B cell (primary cell): ENCODE results near the gene GTPBP6. TPM values are rescaled to one million over a fixed set of nuclear protein-coding genes. Genes with fewer than 3 reads are reported as not detected.

Experiments
- ATAC-seq: fragments of 200-7000 bp; cut with Tn5 transposase; one replicate; pipeline ENCODE4 v1.10.0; 2021; ENCODE audit warnings: low read depth, mild to moderate bottlenecking, moderate number of reproducible peaks, moderate library complexity
- CTCF ChIA-PET: fragments of 350-600 bp; sonication (Branson Sonifier 250); formaldehyde crosslinking; loops from one replicate; lab custom pipeline; 2021; ENCODE audit warnings: antibody characterized with exemption, inconsistent platforms; lab: Charles Lee
- POLR2A ChIA-PET: fragments of 350-600 bp; sonication (Branson Sonifier 250); formaldehyde crosslinking; loops from one replicate; lab custom pipeline; 2021; ENCODE audit warnings: antibody characterized with exemption; lab: Charles Lee
- DNase-seq: peaks from one replicate; pipeline ENCODE4 v3.0.0; 2013
- H2AFZ ChIP-seq: 2 replicates; pipeline ENCODE4 v1.6.1; 2012; ENCODE audit warnings: mild to moderate bottlenecking, low read depth, low read length; ENCODE audit not compliant: insufficient read depth, poor library complexity, severe bottlenecking
- H3K27ac ChIP-seq, 2 donors: 1 replicate in 1 of 2; 2 replicates in 1 of 2; pipeline ENCODE4 v1.5.1; 2012 to 2013; ENCODE audit warnings: low read length in 2 of 2, mild to moderate bottlenecking in 2 of 2, moderate library complexity in 1 of 2
- H3K27me3 ChIP-seq, 4 experiments: fragments of 200-600 bp in 1 of 4; sonication (generic) in 1 of 4; replicated peaks in 1 of 4; 1 replicate in 2 of 4; 2 replicates in 2 of 4; pipeline versions ENCODE4 v1.6.1 to v1.7.0; 2013 to 2016; ENCODE audit warnings: low read length in 3 of 4, mild to moderate bottlenecking in 2 of 4, mixed read lengths in 1 of 4, moderate library complexity in 1 of 4; ENCODE audit not compliant: insufficient read depth in 4 of 4, control insufficient read depth in 3 of 4; ENCODE audit errors: control extremely low read depth in 1 of 4
- H3K36me3 ChIP-seq, 2 experiments: replicated peaks in 1 of 2; 1 replicate in 1 of 2; 2 replicates in 1 of 2; pipeline versions ENCODE4 v1.6.1 to v1.7.1; 2013; ENCODE audit warnings: low read length in 1 of 2; ENCODE audit not compliant: insufficient read depth in 2 of 2, control insufficient read depth in 1 of 2; ENCODE audit errors: control extremely low read depth in 1 of 2, extremely low read depth in 1 of 2
- H3K4me1 ChIP-seq, 2 donors: fragments of 200-600 bp in 1 of 2; sonication (generic) in 1 of 2; 1 replicate in 1 of 2; 2 replicates in 1 of 2; pipeline versions ENCODE4 v1.5.1 to v1.6.1; 2013 to 2017; ENCODE audit warnings: low read length in 2 of 2; ENCODE audit not compliant: control insufficient read depth in 2 of 2, insufficient read depth in 2 of 2
- H3K4me2 ChIP-seq: replicated peaks from 2 replicates; pipeline ENCODE3; 2012; ENCODE audit warnings: mild to moderate bottlenecking, low read depth, low read length; ENCODE audit not compliant: poor library complexity, severe bottlenecking
- H3K4me3 ChIP-seq, 5 experiments: fragments of 200-600 bp in 1 of 5; sonication (generic) in 1 of 5; 1 replicate in 3 of 5; 2 replicates in 2 of 5; pipeline versions ENCODE4 v1.5.1 to v1.7.0; 2011 to 2016; ENCODE audit warnings: low read length in 4 of 5, mild to moderate bottlenecking in 4 of 5, low read depth in 2 of 5, control low read depth in 1 of 5, moderate library complexity in 1 of 5; ENCODE audit not compliant: insufficient read depth in 1 of 5; ENCODE audit errors: control extremely low read depth in 1 of 5, extremely low read depth in 1 of 5
- H3K79me2 ChIP-seq: fragments of 200-600 bp; sonication (generic); one replicate; pipeline ENCODE4 v1.6.0; 2016; ENCODE audit warnings: low read length; ENCODE audit not compliant: control insufficient read depth, insufficient read depth
- H3K9ac ChIP-seq: fragments of 200-600 bp; sonication (generic); 2 replicates; pipeline ENCODE4 v1.6.1; 2017; ENCODE audit warnings: mild to moderate bottlenecking, low read length, moderate library complexity
- H3K9me3 ChIP-seq, 3 donors: one replicate each; pipeline versions ENCODE4 v1.6.1 to v1.7.1; 2013; ENCODE audit warnings: low read length in 2 of 3; ENCODE audit not compliant: control insufficient read depth in 2 of 3, insufficient read depth in 1 of 3; ENCODE audit errors: control extremely low read depth in 1 of 3
- H4K20me1 ChIP-seq: 2 replicates; pipeline ENCODE4 v1.6.0; 2012; ENCODE audit warnings: mild to moderate bottlenecking, low read length; ENCODE audit not compliant: insufficient read depth, control insufficient read depth, poor library complexity, severe bottlenecking
- H3K27ac Mint-ChIP-seq: one replicate; pipeline ENCODE4 v1.8.0; 2021; ENCODE audit warnings: mixed read lengths
- H3K27me3 Mint-ChIP-seq: one replicate; pipeline ENCODE4 v1.8.0; 2021; ENCODE audit warnings: mixed read lengths
- H3K4me1 Mint-ChIP-seq: one replicate; pipeline ENCODE4 v1.8.0; 2021; ENCODE audit warnings: mixed read lengths
- H3K4me3 Mint-ChIP-seq: one replicate; pipeline ENCODE4 v1.8.0; 2021; ENCODE audit warnings: mixed read lengths
- H3K9me3 Mint-ChIP-seq: one replicate; pipeline ENCODE4 v1.8.0; 2022; ENCODE audit warnings: mixed read lengths; ENCODE audit not compliant: insufficient read depth
- CTCF ChIP-seq: fragments of 200-600 bp; IDR thresholded peaks from one replicate; pipeline ENCODE4 v1.8.0; 2022; ENCODE audit warnings: antibody characterized with exemption, mild to moderate bottlenecking
- EZH2 ChIP-seq: IDR thresholded peaks from 2 replicates; pipeline ENCODE4 v1.6.1; 2012; ENCODE audit warnings: borderline replicate concordance, low read depth, mild to moderate bottlenecking, moderate library complexity, low read length; ENCODE audit not compliant: insufficient read depth, poor library complexity, severe bottlenecking
- WGBS: methylation state at CpG from one replicate; pipeline ENCODE4 v1.1.5; 2013; ENCODE audit warnings: missing lambda C conversion rate; ENCODE audit not compliant: insufficient coverage; 5-methylcytosine and 5-hydroxymethylcytosine counted together
- intact Hi-C: fragments of 100-400 bp; cut with micrococcal nuclease; formaldehyde crosslinking; loops from one replicate; pipeline ENCODE4 v1.10.0; 2022
- polyA plus RNA-seq: library from polyadenylated mRNA; depleted of rRNA; stranded (reverse); fragments of >200 nt; gene quantifications from 2 replicates; pipeline ENCODE4 v1.2.3, GENCODE V29; 2012
- total RNA-seq, 2 donors: library from RNA; stranded (reverse); fragments of 120-200 nt in 1 of 2; gene quantifications; 1 replicate in 1 of 2; 2 replicates in 1 of 2; pipeline versions ENCODE4 v1.2.3 to v1.2.4, GENCODE V29; 2013 to 2022

Gene GTPBP6
- total and polyA plus RNA-seq, 2 donors (not counting 1 experiment from before 2014, with no cell fraction given): 72.9 to 82.9 TPM

- Mint-ChIP-seq H3K4me1 (no peaks in the 10 kb centered on the region), H3K9me3 (no peaks in the 10 kb centered on the region), H3K27ac (no peak overlapping the region), H3K4me3 (no peak overlapping the region), H3K27me3 (no peaks in the 10 kb centered on the region)
- CTCF ChIA-PET: no interaction called here
- H3K4me2 ChIP-seq: no peak overlapping the region
- peaks cover 0 to 12% of the 10 kb centered on the region in 2 experiments for H3K36me3 ChIP-seq
- no peak overlapping the region for H2AFZ ChIP-seq
- no peak overlapping the region for H3K9ac ChIP-seq
- TF ChIP-seq CTCF (no peak), EZH2 (no peak)
- H3K9me3 ChIP-seq: peaks cover 0 to 18% (median 0%) of the 10 kb centered on the region in 3 donors
- DNase-seq: no peak
- intact Hi-C loops: no loop called here
- H3K27ac ChIP-seq: no peak overlapping the region
- no peak overlapping the region for H3K4me3 ChIP-seq
- H4K20me1 ChIP-seq: no peaks in the 10 kb centered on the region
- 88% methylated on average over 16 of the region's 21 CpGs for whole genome bisulfite sequencing
- POLR2A ChIA-PET: no interaction called here
- H3K79me2 ChIP-seq: no peaks in the 10 kb centered on the region
- H3K27me3 ChIP-seq: peaks cover 0 to 8% (median under 1%) of the 10 kb centered on the region in 4 experiments
- no peak for ATAC-seq
- H3K4me1 ChIP-seq: peaks cover 8 to 9% of the 10 kb centered on the region in 2 donors
Measured at GRCh38 chrX:336227-336626, 17.6 kb upstream of the GTPBP6 start.

- H3K4me3 Mint-ChIP-seq: no peak overlapping the region
Measured at GRCh38 chrX:335758-336155, 17.2 kb upstream of the GTPBP6 start.

More at GRCh38 chrX:335758-336155, 17.2 kb upstream of the GTPBP6 start:
- 98% methylated on average over 13 of the region's 17 CpGs for WGBS
- no peak for TF ChIP-seq CTCF
- TF ChIP-seq EZH2: no peak
- H4K20me1 ChIP-seq: no peaks in the 10 kb centered on the region
- H3K36me3 ChIP-seq: peaks cover 0 to 12% of the 10 kb centered on the region in 2 experiments
- no peaks in the 10 kb centered on the region for H3K27me3 Mint-ChIP-seq
- no peak overlapping the region for H3K4me2 ChIP-seq
- H2AFZ ChIP-seq: no peak overlapping the region
- H3K9ac ChIP-seq: no peak overlapping the region
- H3K27ac Mint-ChIP-seq: no peak overlapping the region
- ATAC-seq (no peak), DNase-seq (no peak)
- intact Hi-C loops: no loop called here
- no peaks in the 10 kb centered on the region for H3K79me2 ChIP-seq
- CTCF ChIA-PET: no interaction called here
- POLR2A ChIA-PET: no interaction called here
- no peak overlapping the region for H3K27ac ChIP-seq
- H3K4me3 ChIP-seq: no peak overlapping the region
- peaks cover 13 to 14% of the 10 kb centered on the region in 2 donors for H3K4me1 ChIP-seq
- H3K9me3 ChIP-seq: peaks cover 0 to 23% (median 0%) of the 10 kb centered on the region in 3 donors
- peaks cover 0 to 13% (median 3%) of the 10 kb centered on the region in 4 experiments for H3K27me3 ChIP-seq
- H3K9me3 Mint-ChIP-seq: no peaks in the 10 kb centered on the region
- H3K4me1 Mint-ChIP-seq: no peaks in the 10 kb centered on the region
